GM19351 (cell line): ENCODE data around the gene CSTPP1.
A peak's percentile ranks its signal among the peaks of the same experiment; 100 is the strongest.

Experiments
- ATAC-seq: cut with Tn5 transposase; IDR thresholded peaks from one replicate; pipeline ENCODE4 v1.9.1; 2021; ENCODE audit warnings: mild to moderate bottlenecking, moderate library complexity; ENCODE audit not compliant: unreplicated experiment

Gene CSTPP1

GRCh38 chr11:47154616-47155570 lies 218.3 kb downstream of the CSTPP1 start:
- ATAC-seq: no peak

- no peak for ATAC-seq
Measured at GRCh38 chr11:47155879-47156278, 219.3 kb downstream of the CSTPP1 start.

GRCh38 chr11:47156333-47156732 lies 219.8 kb downstream of the CSTPP1 start:
- no peak for ATAC-seq

- no peak for ATAC-seq
Measured at GRCh38 chr11:47156951-47157350, 220.4 kb downstream of the CSTPP1 start.

GRCh38 chr11:47157805-47158204 lies 221.2 kb downstream of the CSTPP1 start:
- ATAC-seq: no peak

- no peak for ATAC-seq
Measured at GRCh38 chr11:47158242-47158641, 221.7 kb downstream of the CSTPP1 start.

GRCh38 chr11:47160753-47161133 lies 224.2 kb downstream of the CSTPP1 start:
- peak; percentile 12 for ATAC-seq

GRCh38 chr11:47161134-47161854 lies 224.7 kb downstream of the CSTPP1 start:
- ATAC-seq: peak; percentile 71

- ATAC-seq: no peak
Measured at GRCh38 chr11:47161890-47162289, 225.3 kb downstream of the CSTPP1 start.

- no peak for ATAC-seq
Measured at GRCh38 chr11:47162426-47162825, 225.9 kb downstream of the CSTPP1 start.

GRCh38 chr11:47163193-47163592 lies 226.6 kb downstream of the CSTPP1 start:
- ATAC-seq: no peak

- ATAC-seq: no peak
Measured at GRCh38 chr11:47163898-47164297, 227.3 kb downstream of the CSTPP1 start.

GRCh38 chr11:47164321-47164720 lies 227.8 kb downstream of the CSTPP1 start:
- no peak for ATAC-seq

GRCh38 chr11:47165253-47165840 lies 228.8 kb downstream of the CSTPP1 start:
- no peak for ATAC-seq

- no peak for ATAC-seq
Measured at GRCh38 chr11:47166368-47166767, 229.8 kb downstream of the CSTPP1 start.

- no peak for ATAC-seq
Measured at GRCh38 chr11:47171061-47171838, 234.7 kb downstream of the CSTPP1 start.

- ATAC-seq: no peak
Measured at GRCh38 chr11:47171856-47172255, 235.3 kb downstream of the CSTPP1 start.

GRCh38 chr11:47172740-47173336 lies 236.3 kb downstream of the CSTPP1 start:
- no peak for ATAC-seq

- ATAC-seq: no peak
Measured at GRCh38 chr11:47175746-47176327, 239.3 kb downstream of the CSTPP1 start.
